Gastroesophageal sphincter (tissue), 4 donors: ENCODE results near the gene PPP1R14C. TPM values are rescaled to one million over a fixed set of nuclear protein-coding genes. Genes with fewer than 3 reads are reported as not detected.

Experiments used
- ATAC-seq: fragments of 150-250 bp; one replicate; pipeline ENCODE4 v1.9.1; 2016; ENCODE audit warnings: mild to moderate bottlenecking, moderate library complexity
- H3K27ac ChIP-seq, 4 donors: fragments of 200-600 bp; sonication (generic) in 3 of 4; 1 replicate in 3 of 4; 2 replicates in 1 of 4; pipeline ENCODE4 v1.5.1; 2016 to 2019
- H3K27me3 ChIP-seq: fragments of 200-600 bp; sonication (generic); one replicate; pipeline ENCODE4 v1.5.1; 2019
- H3K36me3 ChIP-seq, 2 donors: fragments of 200-600 bp; sonication (generic); one replicate each; pipeline ENCODE4 v1.5.1; 2019; ENCODE audit warnings: control low read depth in 1 of 2
- H3K4me1 ChIP-seq, 3 donors: fragments of 200-600 bp; sonication (generic); 1 replicate in 2 of 3; 2 replicates in 1 of 3; pipeline ENCODE4 v1.5.1; 2016 to 2019; ENCODE audit warnings: control low read depth in 2 of 3
- H3K4me3 ChIP-seq, 2 donors: fragments of 200-600 bp; sonication (generic); one replicate each; pipeline ENCODE4 v1.5.1; 2019; ENCODE audit warnings: mild to moderate bottlenecking in 1 of 2, moderate library complexity in 1 of 2
- H3K9me3 ChIP-seq, 3 donors: fragments of 200-600 bp; sonication (generic); one replicate each; pipeline ENCODE4 v1.5.1; 2017 to 2019; ENCODE audit warnings: control low read depth in 2 of 3
- EP300 ChIP-seq: sonication (generic); formaldehyde crosslinking; IDR thresholded peaks from one replicate; pipeline ENCODE4 v1.6.1; 2017; ENCODE audit warnings: antibody characterized with exemption, mild to moderate bottlenecking
- POLR2A ChIP-seq, 2 donors: fragments of 450-650 bp; IDR thresholded peaks; one replicate each; pipeline ENCODE4 v1.6.1; 2017; ENCODE audit warnings: antibody characterized with exemption in 2 of 2, mild to moderate bottlenecking in 2 of 2, moderate library complexity in 1 of 2
- POLR2AphosphoS5 ChIP-seq: sonication (generic); formaldehyde crosslinking; IDR thresholded peaks from one replicate; pipeline ENCODE4 v1.6.1; 2017; ENCODE audit warnings: antibody characterized with exemption
- WGBS, 2 donors: methylation state at CpG; one replicate each; pipeline ENCODE4 v1.1.5; 2018; ENCODE audit warnings: low coverage in 1 of 2; 5-methylcytosine and 5-hydroxymethylcytosine counted together
- total RNA-seq, 4 donors: library from RNA; depleted of rRNA; stranded (reverse); fragments of >200 nt; gene quantifications; one replicate each; pipeline ENCODE4 v1.1.0, GENCODE V29; 2016
- TF ChIP-seq, protein P1 (sequence below), 4 experiments: fragments of 200-600 bp in 2 of 4; fragments of 450-650 bp in 2 of 4; sonication (generic) in 1 of 4; IDR thresholded peaks; one replicate each; pipeline ENCODE4 v1.5.1; 2017 to 2019; ENCODE audit warnings: antibody characterized with exemption in 4 of 4, mild to moderate bottlenecking in 2 of 4, moderate library complexity in 2 of 4

PPP1R14C gene, protein sequence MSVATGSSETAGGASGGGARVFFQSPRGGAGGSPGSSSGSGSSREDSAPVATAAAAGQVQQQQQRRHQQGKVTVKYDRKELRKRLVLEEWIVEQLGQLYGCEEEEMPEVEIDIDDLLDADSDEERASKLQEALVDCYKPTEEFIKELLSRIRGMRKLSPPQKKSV
- total RNA-seq: 1 to 10 TPM in 1 of 4 donors, under 1 TPM in 1, not detected in 2; 0.12 to 1.5 TPM

DNA sequence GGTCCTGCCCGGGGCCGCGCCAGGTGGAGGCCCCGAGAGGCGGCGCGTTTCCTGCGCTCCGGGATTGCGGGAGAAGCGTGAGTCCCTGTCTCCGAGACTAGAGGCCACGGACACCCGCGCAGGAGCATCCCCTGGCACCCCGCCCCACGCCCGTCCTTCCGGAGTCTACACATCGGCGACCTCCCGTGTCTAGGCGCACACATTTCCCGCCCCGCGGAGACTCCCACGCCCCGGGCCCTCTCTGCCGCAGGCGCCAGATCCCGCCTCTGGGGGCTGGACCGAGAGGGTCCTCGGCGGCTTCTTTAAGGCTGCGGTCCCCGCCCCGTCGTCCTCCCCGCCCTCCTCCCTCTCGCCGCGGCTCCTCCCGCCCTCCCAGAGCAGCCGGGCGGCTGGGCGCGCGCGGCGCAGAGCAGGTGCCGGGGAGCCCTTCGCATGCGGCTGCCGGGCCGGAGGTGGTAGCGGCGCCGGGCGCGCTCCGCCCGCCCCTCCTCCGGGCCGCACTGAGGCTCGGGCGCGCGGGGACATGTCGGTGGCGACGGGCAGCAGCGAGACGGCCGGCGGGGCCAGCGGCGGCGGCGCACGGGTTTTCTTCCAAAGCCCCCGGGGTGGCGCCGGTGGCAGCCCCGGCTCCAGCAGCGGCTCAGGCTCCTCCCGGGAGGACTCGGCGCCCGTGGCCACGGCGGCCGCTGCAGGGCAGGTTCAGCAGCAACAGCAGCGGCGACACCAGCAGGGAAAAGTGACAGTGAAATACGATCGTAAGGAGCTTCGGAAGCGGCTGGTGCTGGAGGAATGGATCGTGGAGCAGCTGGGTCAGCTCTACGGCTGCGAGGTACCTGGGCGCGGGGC lies at the start of gene PPP1R14C:
Gene PPP1R14C (plus strand): TSS at position 375 of the 846 bp plus-strand sequence. CDS start 149 bp downstream, at position 524.
- Histone ChIP-seq H3K4me3 (peak within 1 kb of the TSS in 1 of 2 donors; percentile 50), H3K4me1 (peaks cover 0 to 22% (median 13%) of the 10 kb centered on the region in 3 donors), H3K36me3 (no peaks in the 10 kb centered on the region), H3K9me3 (no peaks in the 10 kb centered on the region), H3K27ac (no peak within 1 kb of the TSS), H3K27me3 (peaks cover 87% of the 10 kb centered on the region)
- 0% methylated on average over 8 of the region's 103 CpGs; no CpG with 5 or more reads in 1 of the 2 donors for WGBS, 2 donors
- ATAC-seq: peak; percentile 37
- TF ChIP-seq POLR2AphosphoS5: no peak
- no peak for TF ChIP-seq POLR2A (IDR thresholded peaks at IDR 0.05)
- no peak for TF ChIP-seq EP300
- TF ChIP-seq, protein P1, sequence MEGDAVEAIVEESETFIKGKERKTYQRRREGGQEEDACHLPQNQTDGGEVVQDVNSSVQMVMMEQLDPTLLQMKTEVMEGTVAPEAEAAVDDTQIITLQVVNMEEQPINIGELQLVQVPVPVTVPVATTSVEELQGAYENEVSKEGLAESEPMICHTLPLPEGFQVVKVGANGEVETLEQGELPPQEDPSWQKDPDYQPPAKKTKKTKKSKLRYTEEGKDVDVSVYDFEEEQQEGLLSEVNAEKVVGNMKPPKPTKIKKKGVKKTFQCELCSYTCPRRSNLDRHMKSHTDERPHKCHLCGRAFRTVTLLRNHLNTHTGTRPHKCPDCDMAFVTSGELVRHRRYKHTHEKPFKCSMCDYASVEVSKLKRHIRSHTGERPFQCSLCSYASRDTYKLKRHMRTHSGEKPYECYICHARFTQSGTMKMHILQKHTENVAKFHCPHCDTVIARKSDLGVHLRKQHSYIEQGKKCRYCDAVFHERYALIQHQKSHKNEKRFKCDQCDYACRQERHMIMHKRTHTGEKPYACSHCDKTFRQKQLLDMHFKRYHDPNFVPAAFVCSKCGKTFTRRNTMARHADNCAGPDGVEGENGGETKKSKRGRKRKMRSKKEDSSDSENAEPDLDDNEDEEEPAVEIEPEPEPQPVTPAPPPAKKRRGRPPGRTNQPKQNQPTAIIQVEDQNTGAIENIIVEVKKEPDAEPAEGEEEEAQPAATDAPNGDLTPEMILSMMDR (IDR thresholded peaks at IDR 0.05): no peak

DNA sequence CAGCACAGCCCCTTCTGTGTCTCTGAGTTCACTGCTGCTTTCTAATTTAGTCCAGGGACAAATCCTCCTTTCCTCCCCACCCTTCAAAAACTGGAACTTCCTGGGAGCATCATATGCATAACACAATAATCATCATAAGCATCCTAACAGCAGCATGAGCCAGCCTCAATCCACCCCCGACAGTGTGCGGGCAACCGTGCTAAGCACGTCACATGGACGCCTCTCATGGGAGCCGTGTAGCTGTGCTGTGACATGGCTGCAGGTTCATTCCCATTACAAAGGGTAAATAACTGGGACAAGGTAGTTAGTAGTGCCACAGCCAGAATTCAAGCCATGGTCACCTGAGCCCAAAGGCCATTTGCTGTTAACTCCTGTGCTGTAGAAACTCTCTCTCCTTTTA lies 49.4 kb upstream of the PPP1R14C start:
- Histone ChIP-seq H3K27me3 (peaks cover 14% of the 10 kb centered on the region), H3K27ac (peak overlapping the region in 2 of 4 donors; percentile 24 to 41), H3K4me1 (peaks cover 0 to 10% (median 0%) of the 10 kb centered on the region in 3 donors), H3K4me3 (no peak overlapping the region), H3K36me3 (no peaks in the 10 kb centered on the region), H3K9me3 (no peaks in the 10 kb centered on the region)
- TF ChIP-seq, protein P1 (IDR thresholded peaks at IDR 0.05): no peak
- TF ChIP-seq POLR2A (IDR thresholded peaks at IDR 0.05) (no peak), EP300 (no peak), POLR2AphosphoS5 (no peak)
- no peak for ATAC-seq
- WGBS, 2 donors: 67 to 92% methylated on average over 6 of the region's 6 CpGs

DNA sequence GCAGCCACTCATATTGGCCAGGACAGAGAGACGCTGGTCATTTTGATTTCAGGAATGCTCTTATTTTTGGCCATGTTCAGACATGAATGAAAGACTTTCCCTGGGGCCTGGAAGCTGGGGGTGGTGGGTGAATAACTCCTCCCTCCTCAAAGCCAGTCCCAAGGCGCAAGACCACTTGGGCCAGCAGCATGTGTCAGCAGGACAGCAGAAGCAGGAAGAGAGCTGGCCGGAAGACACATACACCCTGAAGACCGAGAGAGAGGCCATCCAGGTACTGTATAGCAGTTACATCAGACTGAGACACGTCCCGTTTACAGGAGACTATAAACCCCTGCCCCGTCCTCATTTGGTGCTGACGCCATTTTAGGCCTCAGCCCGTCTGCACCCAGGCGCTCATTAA lies 44.7 kb upstream of the PPP1R14C start:
- Histone ChIP-seq H3K9me3 (no peaks in the 10 kb centered on the region), H3K27ac (no peak overlapping the region), H3K36me3 (no peaks in the 10 kb centered on the region), H3K27me3 (peaks cover 6% of the 10 kb centered on the region), H3K4me3 (no peak overlapping the region), H3K4me1 (peaks cover 0 to 10% (median 0%) of the 10 kb centered on the region in 3 donors)
- no peak for ATAC-seq
- TF ChIP-seq POLR2A (IDR thresholded peaks at IDR 0.05): no peak
- TF ChIP-seq, protein P1 (IDR thresholded peaks at IDR 0.05): no peak
- TF ChIP-seq EP300: no peak
- no peak for TF ChIP-seq POLR2AphosphoS5
- WGBS, 2 donors: 80 to 86% methylated on average over 4 to 6 of the region's 10 CpGs

DNA sequence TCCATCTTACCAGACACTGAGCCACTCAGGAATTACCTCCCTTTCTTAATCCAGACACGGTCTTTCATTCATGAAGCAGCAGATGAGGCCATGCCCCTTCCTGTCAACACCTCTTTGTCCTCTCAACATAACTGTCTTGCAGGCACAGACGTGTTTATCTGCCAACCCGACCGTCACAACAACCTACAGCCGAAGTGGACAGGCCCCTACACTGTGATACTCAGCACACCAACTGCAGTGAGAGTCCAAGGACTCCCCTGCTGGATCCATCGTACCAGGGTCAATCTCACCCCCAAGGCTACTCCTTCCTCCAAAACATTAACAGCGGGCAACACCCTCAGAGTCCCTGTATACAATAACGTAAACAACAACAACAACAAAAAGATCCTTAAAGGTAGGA lies 43.3 kb upstream of the PPP1R14C start:
- ATAC-seq: no peak
- H3K9me3 ChIP-seq: no peaks in the 10 kb centered on the region
- TF ChIP-seq POLR2A (IDR thresholded peaks at IDR 0.05) (no peak), POLR2AphosphoS5 (no peak), EP300 (no peak)
- TF ChIP-seq, protein P1 (IDR thresholded peaks at IDR 0.05): no peak
- no peak overlapping the region for H3K27ac ChIP-seq
- no peak overlapping the region for H3K4me3 ChIP-seq
- no peaks in the 10 kb centered on the region for H3K4me1 ChIP-seq
- peaks cover 6% of the 10 kb centered on the region for H3K27me3 ChIP-seq
- no peaks in the 10 kb centered on the region for H3K36me3 ChIP-seq
- WGBS, 2 donors: 90% methylated on average over 8 of the region's 8 CpGs; no CpG with 5 or more reads in 1 of the 2 donors
